SK-N-SH treated with all-trans-retinoic acid at 6 μM for 48 hours (cell line): ENCODE data around the gene STOML1.

ENCODE experiments used
- ATAC-seq: fragments of 200-7000 bp; cut with Tn5 transposase; 3 replicates; pipeline ENCODE4 v1.9.1; 2020; ENCODE audit warnings: mild to moderate bottlenecking, moderate library complexity
- ARNTL ChIP-seq: fragments of 450-650 bp; formaldehyde crosslinking; IDR thresholded peaks from 2 replicates; pipeline ENCODE4 v1.5.0; 2020; ENCODE audit warnings: low read depth, mild to moderate bottlenecking, moderate library complexity, borderline replicate concordance
- BACH2 ChIP-seq: fragments of 250-450 bp; sonication (Bioruptor Pico); IDR thresholded peaks from 2 replicates; pipeline ENCODE4 v1.9.0; 2021; ENCODE audit warnings: mild to moderate bottlenecking, borderline replicate concordance
- CREB5 ChIP-seq: fragments of 250-450 bp; sonication (Bioruptor Pico); IDR thresholded peaks from 2 replicates; pipeline ENCODE4 v1.5.1; 2020; ENCODE audit warnings: low read depth, mild to moderate bottlenecking, moderate library complexity
- CSRNP3 ChIP-seq: fragments of 250-450 bp; sonication (Bioruptor Pico); IDR thresholded peaks from 2 replicates; pipeline ENCODE4 v1.5.1; 2021; ENCODE audit warnings: mild to moderate bottlenecking, moderate library complexity
- ESRRG ChIP-seq: fragments of 250-450 bp; sonication (Bioruptor Pico); IDR thresholded peaks from 2 replicates; pipeline ENCODE4 v1.6.1; 2021; ENCODE audit warnings: mild to moderate bottlenecking
- ISL1 ChIP-seq: fragments of 250-450 bp; sonication (Bioruptor Pico); IDR thresholded peaks from 2 replicates; pipeline ENCODE4 v2.1.2; 2022; ENCODE audit warnings: mild to moderate bottlenecking, moderate library complexity
- OSR1 ChIP-seq: fragments of 250-450 bp; sonication (Bioruptor Pico); IDR thresholded peaks from 2 replicates; pipeline ENCODE4 v1.8.0; 2022; ENCODE audit warnings: moderate library complexity, mild to moderate bottlenecking, inconsistent platforms
- PATZ1 ChIP-seq: fragments of 250-450 bp; sonication (Bioruptor Pico); IDR thresholded peaks from 2 replicates; pipeline ENCODE4 v1.8.0; 2020; ENCODE audit warnings: mild to moderate bottlenecking, moderate library complexity, borderline replicate concordance
- POU6F1 ChIP-seq: fragments of 250-450 bp; sonication (Bioruptor Pico); IDR thresholded peaks from 2 replicates; pipeline ENCODE4 v1.8.0; 2021; ENCODE audit warnings: low read depth, mild to moderate bottlenecking, moderate library complexity, borderline replicate concordance
- RARB ChIP-seq: fragments of 250-450 bp; sonication (Bioruptor Pico); IDR thresholded peaks from 2 replicates; pipeline ENCODE4 v1.8.0; 2021; ENCODE audit warnings: mild to moderate bottlenecking, moderate library complexity
- SNAI2 ChIP-seq: fragments of 250-450 bp; sonication (Bioruptor Pico); IDR thresholded peaks from 2 replicates; pipeline ENCODE4 v1.5.0; 2020; ENCODE audit warnings: mild to moderate bottlenecking, moderate library complexity
- TCF4 ChIP-seq: fragments of 250-450 bp; sonication (Bioruptor Pico); IDR thresholded peaks from 2 replicates; pipeline ENCODE4 v1.8.0; 2021; ENCODE audit warnings: mild to moderate bottlenecking, moderate library complexity, borderline replicate concordance
- TOX ChIP-seq: fragments of 250-450 bp; sonication (Bioruptor Pico); IDR thresholded peaks from 2 replicates; pipeline ENCODE4 v1.8.0; 2021; ENCODE audit warnings: mild to moderate bottlenecking, moderate library complexity, borderline replicate concordance
- TSHZ2 ChIP-seq: fragments of 250-450 bp; sonication (Bioruptor Pico); IDR thresholded peaks from 2 replicates; pipeline ENCODE4 v1.5.0; 2020; ENCODE audit warnings: mild to moderate bottlenecking, moderate library complexity
- ZC3H10 ChIP-seq: fragments of 250-450 bp; sonication (Bioruptor Pico); IDR thresholded peaks from 2 replicates; pipeline ENCODE4 v1.5.1; 2021; ENCODE audit warnings: mild to moderate bottlenecking, moderate library complexity
- ZFP30 ChIP-seq: fragments of 450-650 bp; formaldehyde crosslinking; IDR thresholded peaks from 2 replicates; pipeline ENCODE4 v1.5.0; 2022; ENCODE audit warnings: mild to moderate bottlenecking, moderate library complexity
- ZNF565 ChIP-seq: fragments of 450-650 bp; formaldehyde crosslinking; conservative IDR thresholded peaks from 2 replicates; pipeline ENCODE4 v1.5.0; 2020; ENCODE audit warnings: low read depth, mild to moderate bottlenecking, moderate library complexity
- ZNF70 ChIP-seq: fragments of 450-650 bp; formaldehyde crosslinking; IDR thresholded peaks from 2 replicates; pipeline ENCODE4 v1.5.0; 2020; ENCODE audit warnings: mild to moderate bottlenecking, moderate library complexity
- ZNF8 ChIP-seq: fragments of 450-650 bp; formaldehyde crosslinking; IDR thresholded peaks from 2 replicates; pipeline ENCODE4 v1.5.0; 2020; ENCODE audit warnings: mild to moderate bottlenecking, moderate library complexity

Gene STOML1

GRCh38 chr15:73991726-73992593 is at the start of gene STOML1:
Gene STOML1 (minus strand): TSS chr15:73992295. CDS start chr15:73992223, 72 bp downstream.
- ATAC-seq: peak; percentile 81
- TF ChIP-seq CSRNP3 (CRISPR knock-in tag) (no peak), ISL1 (no peak), POU6F1 (no peak), ZC3H10 (CRISPR knock-in tag) (no peak), TSHZ2 (CRISPR knock-in tag) (no peak), OSR1 (no peak), ZNF70 (CRISPR knock-in tag) (no peak), TOX (CRISPR knock-in tag) (no peak), ARNTL (CRISPR knock-in tag) (no peak)

GRCh38 chr15:74041311-74041756 is 49.2 kb upstream of the STOML1 start:
- TF ChIP-seq CSRNP3 (CRISPR knock-in tag) (no peak), BACH2 (CRISPR knock-in tag) (no peak), ZNF565 (CRISPR knock-in tag) (no peak), ESRRG (no peak), ZC3H10 (CRISPR knock-in tag) (no peak), TCF4 (CRISPR knock-in tag) (no peak), SNAI2 (CRISPR knock-in tag) (no peak), TOX (CRISPR knock-in tag) (no peak), ISL1 (no peak), RARB (CRISPR knock-in tag) (no peak), ARNTL (CRISPR knock-in tag) (no peak), TSHZ2 (CRISPR knock-in tag) (no peak), CREB5 (CRISPR knock-in tag) (no peak), ZNF8 (CRISPR knock-in tag) (no peak), OSR1 (no peak), PATZ1 (CRISPR knock-in tag) (no peak), ZFP30 (no peak), POU6F1 (no peak)
- ATAC-seq: no peak
